Mucosa of rectum (tissue), 2 donors: ENCODE results near the gene NDUFB10.

Experiments used
- H3K27ac ChIP-seq, 2 donors: one replicate each; pipeline ENCODE4 v1.7.0; 2013; ENCODE audit warnings: inconsistent platforms in 2 of 2, low read depth in 2 of 2, low read length in 2 of 2
- H3K27me3 ChIP-seq, 2 donors: one replicate each; pipeline ENCODE4 v1.7.0; 2013; ENCODE audit warnings: low read length in 2 of 2; ENCODE audit not compliant: control insufficient read depth in 2 of 2, insufficient read depth in 2 of 2
- H3K36me3 ChIP-seq, 2 donors: one replicate each; pipeline ENCODE4 v1.7.0; 2013; ENCODE audit warnings: low read length in 2 of 2; ENCODE audit not compliant: control insufficient read depth in 2 of 2, insufficient read depth in 2 of 2
- H3K4me1 ChIP-seq, 2 donors: one replicate each; pipeline ENCODE4 v1.7.0; 2013; ENCODE audit warnings: low read length in 2 of 2, mild to moderate bottlenecking in 1 of 2; ENCODE audit not compliant: control insufficient read depth in 2 of 2, insufficient read depth in 2 of 2
- H3K4me3 ChIP-seq, 2 donors: one replicate each; pipeline ENCODE4 v1.7.0; 2013; ENCODE audit warnings: low read length in 2 of 2
- H3K9ac ChIP-seq, 2 donors: one replicate each; pipeline ENCODE4 v1.7.0; 2013; ENCODE audit warnings: low read length in 2 of 2, low read depth in 1 of 2, mild to moderate bottlenecking in 1 of 2
- H3K9me3 ChIP-seq, 2 donors: one replicate each; pipeline ENCODE4 v1.7.0; 2013; ENCODE audit warnings: low read length in 2 of 2; ENCODE audit not compliant: control insufficient read depth in 2 of 2
- donor health status: healthy.
- donor health status: Normal muscosa, but diverticular disease.

The NDUFB10 gene

DNA sequence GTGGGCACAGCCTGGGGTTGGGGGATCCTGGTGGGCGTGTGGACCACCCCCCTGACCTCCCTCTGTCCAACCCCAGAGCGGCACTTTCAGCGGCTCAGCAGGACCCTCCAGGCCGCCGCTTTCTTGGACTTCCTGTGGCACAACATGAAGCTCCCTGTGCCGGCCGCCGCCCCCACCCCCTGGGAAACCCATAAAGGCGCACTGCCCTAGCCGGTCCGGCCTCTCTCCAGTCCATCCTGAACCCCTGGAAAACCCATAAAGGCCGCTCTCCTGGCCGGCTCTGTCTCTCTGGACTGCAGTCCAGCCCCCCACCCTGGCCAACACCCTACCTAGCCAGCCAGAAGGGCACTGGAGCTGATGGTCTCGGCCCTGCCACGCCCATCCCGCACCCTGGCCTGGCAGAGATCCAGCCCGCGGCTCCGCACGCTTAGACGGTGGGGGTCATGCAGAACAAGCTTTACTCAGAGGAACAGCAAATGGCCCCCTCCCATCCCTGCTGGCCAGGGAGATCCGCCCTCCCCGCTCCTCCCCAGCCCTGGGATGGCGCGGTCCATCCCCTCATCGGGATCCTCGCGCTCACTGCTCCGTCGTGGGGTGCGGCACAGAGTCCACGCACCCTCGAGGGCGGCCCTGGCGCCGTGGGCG, 19.3 kb downstream of the NDUFB10 start:
- Histone ChIP-seq H3K27me3 (peaks cover 0 to 14% of the 10 kb centered on the region in 2 donors), H3K4me1 (peaks cover 39 to 49% of the 10 kb centered on the region in 2 donors), H3K27ac (peak overlapping the region; percentile 96 to 98), H3K9ac (peak overlapping the region; percentile 47 to 86), H3K4me3 (peak overlapping the region; percentile 54 to 61), H3K9me3 (no peaks in the 10 kb centered on the region), H3K36me3 (peaks cover 37 to 38% of the 10 kb centered on the region in 2 donors)

- H3K9ac ChIP-seq: peak overlapping the region; percentile 70 to 86
- no peaks in the 10 kb centered on the region for H3K9me3 ChIP-seq
- peaks cover 35 to 36% of the 10 kb centered on the region in 2 donors for H3K36me3 ChIP-seq
- H3K4me3 ChIP-seq: peak overlapping the region; percentile 57 to 61
- peak overlapping the region; percentile 96 to 98 for H3K27ac ChIP-seq
- H3K4me1 ChIP-seq: peaks cover 40 to 50% of the 10 kb centered on the region in 2 donors
- peaks cover 0 to 14% of the 10 kb centered on the region in 2 donors for H3K27me3 ChIP-seq
These were observed 20.1 kb downstream of the NDUFB10 start for GRCh38 chr16:1979271-1980029.

DNA sequence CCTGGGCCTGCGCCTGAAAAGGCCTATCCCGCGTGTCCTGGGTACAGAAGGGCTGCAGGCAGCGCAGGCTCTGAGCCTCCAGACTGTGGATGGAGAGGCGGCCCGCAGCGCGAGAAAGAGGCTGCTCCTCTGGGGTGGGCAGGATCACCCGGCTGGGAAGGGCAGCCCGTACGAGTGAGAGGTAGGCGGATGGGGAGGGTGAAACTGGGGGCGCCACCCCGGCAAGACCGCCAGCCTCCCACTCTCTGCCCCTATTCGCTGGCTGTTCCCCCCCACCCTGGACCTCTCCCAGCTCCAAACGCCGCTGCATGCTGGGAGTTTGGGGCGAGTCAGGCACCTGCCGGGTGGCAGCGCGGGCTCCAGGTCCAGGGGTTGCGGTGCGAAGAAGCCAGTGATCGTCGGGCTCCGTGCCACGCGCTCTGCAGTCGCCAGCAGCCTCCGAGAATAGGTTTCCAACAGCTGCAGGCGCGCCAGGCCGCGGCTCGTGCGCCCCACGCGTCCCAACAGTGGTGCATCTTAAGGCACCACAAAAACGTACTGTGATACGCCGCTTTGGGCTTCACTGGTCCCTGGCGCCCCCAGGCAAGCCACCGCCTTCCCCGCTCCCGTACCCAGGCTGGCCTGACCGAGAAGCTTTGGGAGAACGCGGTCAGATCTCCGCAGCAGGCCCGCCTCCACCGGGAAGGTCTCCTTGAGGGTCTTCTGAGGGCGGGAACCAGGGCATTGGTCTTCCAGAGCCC, 20.9 kb downstream of the NDUFB10 start:
- Histone ChIP-seq H3K36me3 (peaks cover 28 to 29% of the 10 kb centered on the region in 2 donors), H3K4me3 (peak overlapping the region; percentile 57 to 61), H3K27ac (peak overlapping the region; percentile 96 to 98), H3K4me1 (peaks cover 46 to 56% of the 10 kb centered on the region in 2 donors), H3K9me3 (no peaks in the 10 kb centered on the region), H3K27me3 (peaks cover 0 to 14% of the 10 kb centered on the region in 2 donors), H3K9ac (peak overlapping the region; percentile 70 to 86)

- Histone ChIP-seq H3K36me3 (peaks cover 24% of the 10 kb centered on the region in 2 donors), H3K9me3 (no peaks in the 10 kb centered on the region), H3K4me1 (peaks cover 51 to 61% of the 10 kb centered on the region in 2 donors), H3K27me3 (peaks cover 0 to 14% of the 10 kb centered on the region in 2 donors), H3K4me3 (peak overlapping the region; percentile 57 to 61), H3K27ac (peak overlapping the region; percentile 96 to 98), H3K9ac (peak overlapping the region; percentile 66 to 86)
These were observed 21.4 kb downstream of the NDUFB10 start for GRCh38 chr16:1980770-1981087.

- H3K9ac ChIP-seq: peak within 1 kb of the TSS; percentile 66 to 86
- peak within 1 kb of the TSS; percentile 57 to 61 for H3K4me3 ChIP-seq
- H3K27ac ChIP-seq: peak within 1 kb of the TSS; percentile 96 to 98
- H3K9me3 ChIP-seq: no peaks in the 10 kb centered on the region
- peaks cover 24% of the 10 kb centered on the region in 2 donors for H3K36me3 ChIP-seq
- peaks cover 0 to 14% of the 10 kb centered on the region in 2 donors for H3K27me3 ChIP-seq
- peaks cover 58 to 68% of the 10 kb centered on the region in 2 donors for H3K4me1 ChIP-seq
These were observed 22.1 kb downstream of the NDUFB10 start, which contains the start of gene NOXO1 for GRCh38 chr16:1981398-1981836. Gene NOXO1, minus strand, starts transcription at chr16:1981469. Its CDS starts 290 bp downstream, at chr16:1981179.

GRCh38 chr16:1982013-1982433, 22.7 kb downstream of the NDUFB10 start:
- H3K36me3 ChIP-seq: peaks cover 24% of the 10 kb centered on the region in 2 donors
- H3K27me3 ChIP-seq: peaks cover 0 to 14% of the 10 kb centered on the region in 2 donors
- peak overlapping the region; percentile 15 to 86 for H3K9ac ChIP-seq
- peaks cover 58 to 72% of the 10 kb centered on the region in 2 donors for H3K4me1 ChIP-seq
- H3K4me3 ChIP-seq: peak overlapping the region; percentile 29 to 57
- H3K27ac ChIP-seq: peak overlapping the region; percentile 96 to 98
- no peaks in the 10 kb centered on the region for H3K9me3 ChIP-seq

GRCh38 chr16:1982991-1983543, 23.7 kb downstream of the NDUFB10 start:
- H3K4me3 ChIP-seq: peak overlapping the region; percentile 68 to 76
- peaks cover 57 to 72% of the 10 kb centered on the region in 2 donors for H3K4me1 ChIP-seq
- peaks cover 0 to 14% of the 10 kb centered on the region in 2 donors for H3K27me3 ChIP-seq
- no peaks in the 10 kb centered on the region for H3K9me3 ChIP-seq
- peaks cover 18 to 19% of the 10 kb centered on the region in 2 donors for H3K36me3 ChIP-seq
- H3K27ac ChIP-seq: peak overlapping the region; percentile 96 to 98
- H3K9ac ChIP-seq: peak overlapping the region; percentile 72 to 86

DNA sequence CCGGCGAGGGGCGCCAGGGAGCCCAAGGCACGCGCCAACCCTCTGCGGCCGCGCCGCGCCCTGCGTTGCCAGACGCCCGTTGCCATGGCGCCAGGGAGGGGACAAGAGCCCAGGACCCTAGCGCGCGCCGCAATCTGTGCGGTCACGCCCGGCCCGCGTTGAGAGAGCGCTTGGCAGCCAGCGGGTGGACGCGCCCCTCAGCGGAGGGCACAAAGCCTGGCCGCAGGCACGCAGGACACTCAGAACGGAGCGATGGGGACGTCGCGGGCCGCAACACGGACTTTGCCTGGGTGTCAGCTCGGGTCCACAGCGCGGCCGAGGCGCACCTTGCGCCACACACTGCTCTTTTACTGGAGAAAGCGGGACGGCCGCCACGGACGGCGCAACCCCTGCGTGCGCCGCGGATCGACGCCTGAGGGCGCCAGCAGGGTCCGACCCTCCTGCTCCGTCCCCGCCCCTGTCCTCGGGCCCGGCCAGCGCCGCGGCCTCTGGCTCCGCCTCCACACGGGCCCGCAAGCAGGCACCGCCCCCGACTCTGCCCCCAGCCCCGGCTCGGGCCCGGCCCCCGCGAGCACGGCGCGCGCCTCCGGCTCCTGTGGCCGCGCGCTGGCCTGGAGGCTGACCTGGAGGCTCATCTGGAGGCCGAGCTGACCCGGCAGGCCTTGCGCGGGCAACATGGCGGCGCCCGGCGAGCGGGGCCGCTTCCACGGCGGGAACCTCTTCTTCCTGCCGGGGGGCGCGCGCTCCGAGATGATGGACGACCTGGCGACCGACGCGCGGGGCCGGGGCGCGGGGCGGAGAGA, 24.4 kb downstream of the NDUFB10 start, which contains the start of gene GFER:
Gene GFER (plus strand): TSS at position 650 of the 803 bp plus-strand sequence. CDS start 26 bp downstream, at position 676.
- H3K9me3 ChIP-seq: no peaks in the 10 kb centered on the region
- peaks cover 2 to 19% of the 10 kb centered on the region in 2 donors for H3K27me3 ChIP-seq
- peaks cover 54 to 68% of the 10 kb centered on the region in 2 donors for H3K4me1 ChIP-seq
- H3K4me3 ChIP-seq: peak within 1 kb of the TSS; percentile 68 to 76
- H3K9ac ChIP-seq: peak within 1 kb of the TSS; percentile 79 to 86
- H3K36me3 ChIP-seq: peaks cover 14 to 16% of the 10 kb centered on the region in 2 donors
- H3K27ac ChIP-seq: peak within 1 kb of the TSS; percentile 96 to 98
